HG02588 (cell line): ENCODE data around the gene BMX.

Experiments
- ATAC-seq: cut with Tn5 transposase; IDR thresholded peaks from one replicate; pipeline ENCODE4 v1.9.1; 2021; ENCODE audit warnings: mild to moderate bottlenecking, moderate library complexity; ENCODE audit not compliant: unreplicated experiment

Gene BMX

DNA sequence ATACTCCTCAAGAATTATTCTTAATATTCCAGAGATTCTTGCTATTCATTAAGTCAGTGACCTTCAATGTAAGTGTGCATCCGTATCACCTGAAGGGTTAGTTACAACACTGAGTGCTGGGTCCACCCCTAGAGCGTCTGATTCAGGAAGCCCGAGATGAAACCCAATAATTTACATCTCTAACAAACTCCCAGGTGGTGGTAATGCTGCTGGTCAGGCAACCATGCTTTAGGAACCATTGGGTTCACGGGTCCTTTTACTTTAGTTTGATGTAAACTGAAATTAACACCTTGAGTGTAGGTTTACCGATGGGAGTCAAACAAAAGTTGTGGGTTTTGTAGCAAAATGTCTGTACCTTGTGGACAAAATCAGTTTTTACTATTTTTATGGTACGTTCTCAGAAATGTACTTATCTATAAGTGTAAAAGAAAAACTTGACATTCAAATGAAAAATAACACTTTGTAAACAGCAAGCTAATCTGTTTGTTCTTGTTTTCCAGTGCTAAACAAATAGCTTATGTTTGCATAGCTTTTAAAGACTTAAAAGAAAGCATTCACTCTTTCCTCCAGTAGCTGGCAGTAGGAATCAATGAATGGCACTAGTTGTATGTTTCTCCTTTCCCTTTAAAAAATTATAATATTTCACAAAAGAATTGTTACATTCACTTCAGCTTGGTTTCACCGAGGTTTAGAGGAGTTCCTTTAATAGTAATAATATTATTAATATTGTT, 67.4 kb downstream of the BMX start:
- ATAC-seq, result no peak

DNA sequence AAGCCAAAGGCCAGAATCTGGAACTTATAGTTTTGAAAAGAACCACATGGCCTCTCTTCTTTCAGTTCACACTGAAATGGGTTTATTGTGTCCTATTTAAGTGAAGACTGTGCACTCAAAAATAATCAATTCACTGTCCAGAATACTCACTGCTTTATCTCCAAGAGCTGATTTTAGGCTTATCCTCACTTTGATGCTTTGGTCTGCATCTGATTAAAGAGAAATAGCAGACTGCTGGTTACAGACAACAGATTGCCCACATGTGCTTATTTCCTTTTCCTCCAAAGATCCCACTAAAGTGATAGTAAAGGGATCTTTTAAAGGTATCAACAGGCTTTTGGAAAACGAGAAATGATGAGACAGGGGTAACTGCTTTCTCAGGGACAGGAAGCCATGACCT, 69.5 kb downstream of the BMX start:
- no peak for ATAC-seq

DNA sequence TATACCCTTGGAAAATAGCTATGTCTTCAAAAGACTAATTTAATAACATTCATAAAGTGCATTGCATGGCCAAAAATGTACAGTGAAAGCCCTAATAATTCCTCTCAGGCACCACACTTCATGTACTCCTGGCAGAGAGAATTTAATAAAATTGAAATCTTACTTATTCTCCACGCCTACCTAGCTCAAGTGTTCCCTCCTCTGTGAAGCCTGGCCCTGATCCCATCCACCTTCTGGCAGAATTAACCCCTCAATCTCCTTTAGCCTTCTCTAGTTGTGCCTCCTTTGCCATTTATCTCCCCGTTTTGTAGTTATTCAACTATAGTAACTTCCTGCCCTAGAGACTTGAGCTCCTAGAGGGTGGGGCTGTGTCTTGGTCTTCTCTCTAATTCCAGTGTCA, 73.4 kb downstream of the BMX start:
- no peak for ATAC-seq

DNA sequence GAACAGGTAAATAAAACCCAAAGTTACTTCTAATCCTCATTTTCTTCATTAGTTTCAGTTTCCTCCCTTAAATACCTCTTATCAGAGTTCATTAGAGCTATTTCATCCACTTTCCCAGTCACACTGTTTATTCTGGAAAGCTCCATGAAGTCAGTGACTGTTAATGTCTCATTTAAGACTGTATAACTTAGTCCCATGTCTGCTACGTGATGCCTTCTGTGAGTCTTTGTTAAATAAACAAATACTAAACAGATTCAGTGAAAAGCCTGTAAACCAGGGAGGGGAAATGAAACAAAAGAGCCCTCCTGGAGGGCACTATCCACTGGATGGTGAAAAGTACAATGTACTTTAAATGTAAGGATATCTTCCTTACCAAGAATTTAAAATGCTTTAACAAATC, 75.4 kb downstream of the BMX start:
- ATAC-seq, result no peak

DNA sequence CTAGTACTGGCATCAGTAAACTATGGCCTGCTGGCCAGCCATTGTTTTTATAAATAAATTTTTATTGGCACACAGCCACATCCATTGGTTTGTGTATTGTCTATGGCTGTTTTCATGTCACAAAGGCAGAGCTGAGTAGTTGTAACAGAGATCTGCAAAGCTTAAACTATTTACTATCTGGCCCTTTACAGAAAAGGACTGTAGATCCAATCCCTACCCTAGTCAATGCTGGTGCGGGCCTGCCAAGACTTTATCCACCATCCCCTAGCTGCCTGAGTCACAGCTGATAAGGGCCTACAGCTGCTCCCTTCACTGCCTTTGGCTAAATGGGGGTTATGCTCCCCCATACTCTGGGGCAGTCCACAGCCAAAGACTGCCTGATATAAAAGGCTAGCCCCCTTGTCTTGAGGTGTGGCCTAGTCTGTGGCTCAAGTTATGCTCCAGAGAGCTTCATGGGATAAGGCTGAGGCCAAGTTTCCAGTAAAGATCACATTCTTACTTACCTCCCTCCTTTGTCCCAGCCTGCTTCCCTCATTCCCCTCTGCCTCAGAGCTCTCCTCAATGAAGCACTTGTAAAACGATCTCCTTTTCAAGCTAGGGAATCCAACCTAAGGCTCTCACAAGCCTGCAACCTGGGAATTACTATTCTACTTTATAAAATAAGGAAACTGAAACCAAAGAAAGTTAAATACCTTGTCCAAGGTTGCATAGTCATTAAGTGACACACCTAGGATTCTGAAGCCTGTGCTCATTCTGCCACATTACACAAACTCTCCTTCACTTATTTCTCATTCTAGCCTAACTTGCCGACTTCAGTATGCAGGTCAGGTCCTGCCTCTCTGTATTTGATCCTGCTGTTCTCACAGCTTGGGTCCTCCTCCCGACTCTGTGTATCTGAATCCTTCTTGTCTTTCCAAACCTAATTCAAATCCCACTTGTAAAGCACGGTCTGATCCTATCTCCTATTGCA, 79.5 kb downstream of the BMX start:
- ATAC-seq, result no peak

DNA sequence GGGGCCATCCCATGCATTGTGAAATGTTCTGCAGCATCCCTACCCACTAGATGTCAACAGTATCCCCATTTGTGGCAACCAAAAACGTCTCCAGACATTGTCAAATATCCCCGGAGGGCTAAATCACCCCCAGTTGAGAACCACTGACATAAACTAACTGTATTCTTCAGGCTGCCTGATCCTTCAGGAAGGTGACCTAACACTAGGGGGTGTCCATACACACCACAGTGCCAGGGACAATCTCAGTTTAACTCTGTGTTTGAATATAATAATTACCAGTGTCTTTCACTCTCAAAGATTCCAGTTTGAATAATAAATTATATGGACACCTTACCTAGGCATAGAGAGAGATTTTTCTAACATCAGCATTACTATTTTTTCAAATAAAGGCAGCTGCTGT, 93.8 kb downstream of the BMX start:
- ATAC-seq, result no peak

DNA sequence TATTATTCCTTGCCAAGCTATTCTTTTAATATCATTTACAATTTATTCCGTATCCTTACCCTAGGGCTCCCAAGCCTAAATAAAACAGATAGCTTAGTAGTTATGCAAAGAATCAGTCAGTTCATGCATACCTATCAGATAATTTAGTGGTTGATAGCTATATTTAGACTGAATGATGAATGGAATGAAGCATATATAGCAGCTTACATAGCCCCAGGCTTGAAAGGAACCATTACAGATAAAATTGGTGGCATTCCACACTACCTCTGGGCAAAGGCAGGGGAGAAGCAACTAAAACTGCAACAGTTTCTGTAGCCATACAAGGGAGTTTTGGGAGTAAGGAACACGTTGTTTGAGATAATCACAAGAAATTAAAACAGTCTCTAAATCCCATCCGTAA, 97.4 kb downstream of the BMX start:
- no peak for ATAC-seq

DNA sequence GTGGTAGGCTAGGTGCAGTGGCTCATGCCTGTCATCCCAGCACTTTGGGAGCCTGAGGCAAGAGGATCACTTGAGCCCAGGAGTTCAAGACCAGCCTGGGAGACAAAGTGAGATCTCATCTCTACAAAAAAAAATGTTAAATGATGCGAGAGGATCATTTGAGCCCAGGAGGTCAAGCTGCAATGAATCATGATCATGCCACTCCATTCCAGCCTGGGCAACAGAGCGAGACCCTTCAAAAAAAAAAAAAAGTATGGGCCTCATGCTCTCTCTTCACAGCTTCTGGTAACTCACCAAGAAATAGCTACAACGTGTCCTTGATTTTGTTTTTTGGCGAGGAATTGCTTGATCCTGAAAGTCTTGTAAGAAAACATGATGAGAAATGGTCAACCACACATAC, 98.9 kb downstream of the BMX start:
- ATAC-seq, result no peak

DNA sequence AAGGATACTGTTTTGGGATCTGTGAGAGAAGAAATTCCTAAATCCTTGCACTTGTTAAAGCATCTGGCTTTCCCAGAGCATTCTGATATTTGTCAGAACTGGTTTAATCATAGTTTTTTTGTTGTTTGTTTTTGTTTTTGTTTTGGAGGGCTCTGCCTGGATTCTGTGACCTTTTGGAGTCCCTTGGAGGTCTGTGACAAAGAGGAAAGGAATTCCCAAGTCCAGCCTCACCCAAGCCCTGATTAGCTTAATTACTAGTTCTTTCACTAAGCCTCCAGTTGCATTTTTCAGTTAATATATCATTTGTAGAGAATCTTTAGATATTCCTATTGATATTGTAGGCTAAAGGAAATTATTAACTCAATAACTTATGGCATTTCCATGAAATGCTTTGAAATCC, 99.4 kb downstream of the BMX start:
- ATAC-seq, result no peak

DNA sequence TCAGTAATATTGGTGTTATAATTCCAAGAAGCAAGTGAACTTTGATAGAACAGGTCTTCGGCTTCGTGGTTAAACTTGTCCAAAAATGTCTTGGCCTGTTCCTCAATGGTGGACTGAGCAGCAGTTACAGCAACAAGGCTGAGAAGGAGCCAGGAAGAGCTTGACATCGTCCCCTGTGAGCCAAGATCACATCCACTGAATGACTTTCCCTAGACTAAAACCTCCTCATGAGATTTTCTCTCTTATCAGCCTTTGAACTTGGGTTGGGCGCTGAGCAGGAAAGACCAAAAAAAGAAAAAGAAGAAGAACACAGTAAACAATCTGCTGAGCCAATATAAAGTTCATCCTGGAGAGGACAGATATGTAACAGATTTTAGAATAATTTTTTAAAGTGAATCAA, 100.1 kb downstream of the BMX start, which contains the start of gene ACE2:
ACE2 (minus strand) TSS at position 216 of the 400 bp plus-strand sequence; CDS start at position 167, 49 bp downstream.
- no peak for ATAC-seq

DNA sequence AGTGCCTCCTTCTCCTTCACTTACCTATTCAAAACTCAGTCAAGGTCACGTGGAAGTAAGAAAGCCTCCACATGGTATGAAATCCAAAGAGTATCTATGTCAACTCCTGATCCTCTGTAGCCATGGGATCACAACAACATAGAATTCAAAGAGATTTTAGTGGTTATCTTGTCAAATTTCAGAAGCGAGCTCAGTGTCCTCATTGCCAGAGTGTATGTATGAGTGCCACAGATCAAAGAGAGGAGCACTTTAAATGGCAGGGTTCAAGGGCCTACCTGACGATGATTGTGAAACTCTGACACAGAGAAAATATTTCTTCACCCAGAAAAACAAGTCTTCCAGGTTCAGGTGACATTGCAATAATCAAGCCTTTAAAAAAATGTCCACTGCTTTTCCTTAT, 101.3 kb downstream of the BMX start:
- no peak for ATAC-seq

DNA sequence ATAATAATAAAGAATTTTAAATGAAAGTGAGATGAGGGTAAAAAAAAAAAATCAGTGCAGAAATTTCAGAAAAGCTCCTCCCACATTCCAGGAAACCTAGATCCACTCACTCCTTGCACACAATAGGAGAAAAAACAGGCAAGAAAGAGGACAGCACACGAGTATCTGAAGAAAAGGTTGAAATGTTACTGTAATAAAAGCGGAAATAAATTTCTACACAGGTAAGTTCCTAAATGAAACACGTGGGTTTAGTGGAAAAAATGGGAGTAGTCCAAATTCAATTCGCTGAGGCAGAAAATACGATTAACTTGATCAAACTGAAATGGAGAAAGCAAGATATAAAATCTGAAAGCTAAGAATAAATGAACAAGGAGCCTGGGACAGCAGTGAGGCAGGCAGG, 102.2 kb downstream of the BMX start:
- no peak for ATAC-seq

DNA sequence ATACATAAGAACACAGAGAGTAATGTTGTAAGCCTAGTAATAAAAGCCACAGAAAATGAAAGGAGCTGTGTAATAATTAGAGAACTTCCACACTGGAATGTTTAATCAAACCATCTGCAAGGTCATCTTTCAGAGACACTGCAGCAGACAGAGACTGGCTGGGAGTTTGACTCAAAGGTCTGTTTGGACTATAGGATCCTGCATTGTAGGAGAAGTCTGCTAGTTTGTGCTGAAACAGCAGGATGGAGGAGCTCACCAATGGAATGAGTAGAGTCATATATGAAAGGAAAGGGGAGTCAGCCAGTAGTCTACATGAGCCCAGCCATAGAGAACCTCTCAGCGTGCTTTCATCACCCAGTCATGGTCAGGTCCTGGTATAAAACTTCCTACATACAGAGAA, 104.6 kb downstream of the BMX start:
- no peak for ATAC-seq
